Kidney epithelial cell (primary cell): ENCODE results near the gene FICD. TPM values are rescaled to one million over a fixed set of nuclear protein-coding genes. Genes with fewer than 3 reads are reported as not detected.

Source experiments
- DNase-seq: peaks from one replicate; pipeline ENCODE4 v3.0.0-alpha.2; 2010; ENCODE audit warnings: low read depth
- H3K27me3 ChIP-seq: 2 replicates; pipeline ENCODE4 v1.6.0; 2011; ENCODE audit warnings: low read length; ENCODE audit not compliant: control insufficient read depth, insufficient read depth
- H3K36me3 ChIP-seq: 2 replicates; pipeline ENCODE4 v1.5.1; 2011; ENCODE audit warnings: low read length; ENCODE audit not compliant: control insufficient read depth, insufficient read depth
- H3K4me3 ChIP-seq: 2 replicates; pipeline ENCODE4 v1.5.1; 2011; ENCODE audit warnings: low read depth, mild to moderate bottlenecking, control low read depth, low read length
- total RNA-seq: library from RNA; depleted of rRNA; stranded (reverse); fragments of >200 nt; gene quantifications from 2 replicates; pipeline ENCODE4 v1.2.3, GENCODE V29; 2015
- TF ChIP-seq, protein P1 (sequence below): IDR thresholded peaks from 2 replicates; pipeline ENCODE4 v1.5.1; 2011; ENCODE audit warnings: mild to moderate bottlenecking, moderate library complexity, low read length, control low read depth, inconsistent platforms; ENCODE audit not compliant: insufficient read depth, poor library complexity, severe bottlenecking

The FICD gene
- total RNA-seq, 1 donor from 2014 or later, result 6.9 TPM

DNA sequence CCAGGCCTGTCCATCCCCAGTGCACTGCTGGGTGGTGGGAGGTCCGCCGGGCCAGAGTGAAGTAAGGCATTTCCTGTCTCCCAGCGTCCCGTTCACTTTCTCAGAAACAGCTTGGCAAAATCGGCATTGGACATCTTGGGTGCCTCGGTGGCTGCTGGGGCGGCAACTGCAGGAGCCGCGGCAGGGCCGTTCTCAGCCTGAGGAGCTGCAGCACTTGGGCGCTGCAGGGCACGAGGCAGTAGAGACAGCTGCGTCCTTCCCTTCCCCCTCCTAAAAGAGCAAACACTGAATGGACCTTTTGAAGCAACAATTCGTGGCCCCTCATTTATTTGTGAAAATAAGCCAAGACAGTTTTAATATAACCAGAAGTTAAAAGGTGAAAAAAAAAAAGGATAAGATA, 8.3 kb downstream of the FICD start:
- DNase-seq, result no peak
- H3K27me3 ChIP-seq, result no peaks in the 10 kb centered on the region
- H3K4me3 ChIP-seq, result no peak overlapping the region
- TF ChIP-seq, protein P1, sequence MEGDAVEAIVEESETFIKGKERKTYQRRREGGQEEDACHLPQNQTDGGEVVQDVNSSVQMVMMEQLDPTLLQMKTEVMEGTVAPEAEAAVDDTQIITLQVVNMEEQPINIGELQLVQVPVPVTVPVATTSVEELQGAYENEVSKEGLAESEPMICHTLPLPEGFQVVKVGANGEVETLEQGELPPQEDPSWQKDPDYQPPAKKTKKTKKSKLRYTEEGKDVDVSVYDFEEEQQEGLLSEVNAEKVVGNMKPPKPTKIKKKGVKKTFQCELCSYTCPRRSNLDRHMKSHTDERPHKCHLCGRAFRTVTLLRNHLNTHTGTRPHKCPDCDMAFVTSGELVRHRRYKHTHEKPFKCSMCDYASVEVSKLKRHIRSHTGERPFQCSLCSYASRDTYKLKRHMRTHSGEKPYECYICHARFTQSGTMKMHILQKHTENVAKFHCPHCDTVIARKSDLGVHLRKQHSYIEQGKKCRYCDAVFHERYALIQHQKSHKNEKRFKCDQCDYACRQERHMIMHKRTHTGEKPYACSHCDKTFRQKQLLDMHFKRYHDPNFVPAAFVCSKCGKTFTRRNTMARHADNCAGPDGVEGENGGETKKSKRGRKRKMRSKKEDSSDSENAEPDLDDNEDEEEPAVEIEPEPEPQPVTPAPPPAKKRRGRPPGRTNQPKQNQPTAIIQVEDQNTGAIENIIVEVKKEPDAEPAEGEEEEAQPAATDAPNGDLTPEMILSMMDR, result no peak
- peaks cover 12% of the 10 kb centered on the region for H3K36me3 ChIP-seq

DNA sequence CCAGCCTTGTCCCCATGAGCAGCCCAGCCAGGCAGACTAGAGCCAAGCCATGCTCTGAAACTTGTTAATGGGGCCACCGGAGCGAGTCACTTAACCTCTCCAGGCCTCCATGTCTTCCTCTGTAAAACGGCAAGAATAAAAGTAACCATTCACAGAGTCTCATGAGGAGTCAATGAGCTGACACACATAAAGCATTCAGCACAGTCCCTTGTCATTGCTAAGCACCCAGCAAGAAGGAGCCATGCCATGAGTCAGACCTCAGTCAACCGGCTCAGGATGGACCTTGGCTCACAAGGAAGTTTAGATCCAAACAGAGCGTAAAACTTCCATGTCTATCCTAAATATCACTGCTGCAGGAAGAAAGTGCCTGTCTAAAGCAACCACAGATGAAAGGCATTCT, 10.6 kb downstream of the FICD start:
- H3K36me3 ChIP-seq, result peaks cover 11% of the 10 kb centered on the region
- no peak overlapping the region for H3K4me3 ChIP-seq
- DNase-seq, result peak; percentile 55
- no peaks in the 10 kb centered on the region for H3K27me3 ChIP-seq
- TF ChIP-seq, protein P1, result no peak

DNA sequence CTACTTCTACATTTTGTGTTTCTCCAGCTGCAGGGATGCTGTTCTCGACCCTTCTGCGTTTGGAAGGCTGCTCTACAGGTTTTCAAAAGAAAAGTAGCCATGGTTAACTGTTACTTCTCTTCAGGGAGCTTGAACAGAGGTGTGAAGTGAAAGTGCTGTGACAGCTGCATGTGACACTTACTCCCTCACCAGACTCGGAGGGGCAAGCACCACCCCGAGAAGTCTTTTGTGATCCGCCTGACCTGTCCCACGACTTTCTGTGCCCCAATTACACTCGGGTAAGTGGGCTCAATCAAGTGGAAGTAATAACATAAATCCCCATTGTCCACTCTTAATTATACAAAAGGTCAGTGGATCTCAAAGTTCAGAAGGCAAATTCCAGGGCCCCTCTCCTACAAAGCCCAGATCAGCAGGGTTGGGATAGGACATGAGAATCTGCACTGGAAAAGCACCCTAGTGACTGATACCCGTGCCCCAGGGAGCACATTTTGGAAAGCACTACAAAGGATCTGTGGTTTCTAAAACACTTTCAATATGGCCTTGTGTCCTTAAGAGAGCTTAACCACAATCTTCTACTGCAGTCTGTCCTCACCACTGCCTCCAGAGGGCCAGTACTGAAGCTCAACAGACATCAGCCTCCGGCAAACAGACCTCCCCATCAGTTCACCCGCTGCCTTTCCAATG, 11.5 kb downstream of the FICD start:
- TF ChIP-seq, protein P1, result no peak
- Histone ChIP-seq H3K36me3 (peaks cover 9% of the 10 kb centered on the region), H3K4me3 (no peak overlapping the region), H3K27me3 (no peaks in the 10 kb centered on the region)
- DNase-seq, result no peak

DNA sequence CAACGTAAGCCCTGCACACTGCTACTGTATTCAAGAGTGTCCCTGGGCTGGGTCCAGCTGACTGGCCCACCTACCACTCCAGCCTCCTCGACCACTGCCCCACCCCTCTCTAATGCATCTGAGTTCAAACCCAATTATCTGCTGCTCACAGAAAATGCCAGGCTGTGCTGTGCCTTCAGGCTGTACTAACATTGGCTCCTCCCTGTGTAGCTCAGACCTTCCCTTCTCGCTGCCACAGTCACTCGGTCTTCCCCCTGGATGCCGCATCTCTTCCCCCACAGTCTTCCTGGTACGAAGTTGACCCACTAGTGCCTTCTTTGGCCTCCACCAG, 12.1 kb downstream of the FICD start:
- Histone ChIP-seq H3K27me3 (no peaks in the 10 kb centered on the region), H3K4me3 (no peak overlapping the region), H3K36me3 (peaks cover 9% of the 10 kb centered on the region)
- TF ChIP-seq, protein P1, result no peak
- DNase-seq, result no peak

DNA sequence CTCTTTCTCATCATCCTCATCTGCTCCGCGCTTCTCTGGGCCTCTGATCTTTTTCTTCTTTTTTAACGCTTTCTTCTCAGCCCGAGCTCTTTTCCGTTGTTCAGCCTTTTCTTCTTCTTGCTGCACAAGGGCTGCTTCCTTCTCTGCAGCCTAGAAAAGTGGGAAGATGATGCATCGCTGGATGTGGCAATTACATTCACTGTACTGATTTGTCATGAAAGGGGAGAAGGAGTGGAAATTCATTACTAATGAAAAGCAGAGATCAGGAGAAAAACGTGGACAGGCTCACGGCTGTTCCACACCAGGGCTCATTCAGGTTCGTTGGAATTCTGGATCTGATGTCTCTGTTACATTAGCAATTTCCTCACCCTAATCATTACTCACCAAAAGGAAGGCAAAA, 15.1 kb downstream of the FICD start:
- no peaks in the 10 kb centered on the region for H3K27me3 ChIP-seq
- H3K4me3 ChIP-seq, result no peak overlapping the region
- peaks cover 4% of the 10 kb centered on the region for H3K36me3 ChIP-seq
- TF ChIP-seq, protein P1, result no peak
- DNase-seq, result no peak
